ENCODE results near the gene AFAP1.

The AFAP1 gene

DNA sequence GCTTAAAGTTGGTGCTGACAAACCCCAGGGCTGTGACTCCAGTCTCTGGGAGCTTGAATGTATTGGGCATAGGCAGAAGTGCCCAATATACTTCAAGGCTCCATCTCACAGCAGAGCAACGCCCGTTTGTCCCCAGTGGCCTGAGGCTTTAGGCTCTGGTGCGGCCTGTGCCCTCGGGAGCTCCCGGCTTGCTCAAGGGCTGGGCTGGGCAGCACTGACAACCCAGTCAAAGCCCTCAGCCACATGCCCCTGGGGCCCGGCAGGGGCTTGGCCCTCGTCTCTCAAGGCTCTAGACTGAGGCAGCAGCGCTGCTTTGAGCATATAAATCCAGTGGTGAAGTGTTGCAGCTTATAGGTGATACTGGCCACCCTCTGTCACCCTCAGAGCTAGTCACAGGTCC is 203.7 kb downstream of the AFAP1 start:
- TF ChIP-seq, protein P1, sequence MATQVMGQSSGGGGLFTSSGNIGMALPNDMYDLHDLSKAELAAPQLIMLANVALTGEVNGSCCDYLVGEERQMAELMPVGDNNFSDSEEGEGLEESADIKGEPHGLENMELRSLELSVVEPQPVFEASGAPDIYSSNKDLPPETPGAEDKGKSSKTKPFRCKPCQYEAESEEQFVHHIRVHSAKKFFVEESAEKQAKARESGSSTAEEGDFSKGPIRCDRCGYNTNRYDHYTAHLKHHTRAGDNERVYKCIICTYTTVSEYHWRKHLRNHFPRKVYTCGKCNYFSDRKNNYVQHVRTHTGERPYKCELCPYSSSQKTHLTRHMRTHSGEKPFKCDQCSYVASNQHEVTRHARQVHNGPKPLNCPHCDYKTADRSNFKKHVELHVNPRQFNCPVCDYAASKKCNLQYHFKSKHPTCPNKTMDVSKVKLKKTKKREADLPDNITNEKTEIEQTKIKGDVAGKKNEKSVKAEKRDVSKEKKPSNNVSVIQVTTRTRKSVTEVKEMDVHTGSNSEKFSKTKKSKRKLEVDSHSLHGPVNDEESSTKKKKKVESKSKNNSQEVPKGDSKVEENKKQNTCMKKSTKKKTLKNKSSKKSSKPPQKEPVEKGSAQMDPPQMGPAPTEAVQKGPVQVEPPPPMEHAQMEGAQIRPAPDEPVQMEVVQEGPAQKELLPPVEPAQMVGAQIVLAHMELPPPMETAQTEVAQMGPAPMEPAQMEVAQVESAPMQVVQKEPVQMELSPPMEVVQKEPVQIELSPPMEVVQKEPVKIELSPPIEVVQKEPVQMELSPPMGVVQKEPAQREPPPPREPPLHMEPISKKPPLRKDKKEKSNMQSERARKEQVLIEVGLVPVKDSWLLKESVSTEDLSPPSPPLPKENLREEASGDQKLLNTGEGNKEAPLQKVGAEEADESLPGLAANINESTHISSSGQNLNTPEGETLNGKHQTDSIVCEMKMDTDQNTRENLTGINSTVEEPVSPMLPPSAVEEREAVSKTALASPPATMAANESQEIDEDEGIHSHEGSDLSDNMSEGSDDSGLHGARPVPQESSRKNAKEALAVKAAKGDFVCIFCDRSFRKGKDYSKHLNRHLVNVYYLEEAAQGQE (IDR thresholded peaks at IDR 0.05; ENCODE audit: insufficient read depth in 1 of 2, low read depth in 2 of 2, low read length in 2 of 2) = no peak
- no peak for TF ChIP-seq POLR2AphosphoS5 (IDR thresholded peaks at IDR 0.05; ENCODE audit: low read depth, low read length)

DNA sequence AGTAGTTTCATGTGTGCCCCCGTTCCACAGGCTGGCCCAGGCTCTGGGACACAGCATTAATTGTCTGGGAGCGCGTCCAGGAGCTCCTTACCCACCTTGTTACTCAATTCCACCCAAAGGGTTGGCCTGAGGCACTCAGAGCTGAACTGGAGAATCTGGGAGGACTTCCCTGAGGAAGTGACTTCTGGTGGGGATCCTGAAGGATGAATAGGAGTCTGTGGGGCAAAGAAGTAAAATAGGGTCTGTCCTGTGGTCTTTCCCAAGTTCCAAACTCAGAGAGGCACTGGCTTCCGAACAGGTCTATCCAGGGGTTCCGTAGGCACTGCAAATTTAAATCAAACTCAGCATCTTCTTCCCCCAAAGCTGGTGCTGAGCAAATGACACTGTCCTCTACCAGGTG is 204.3 kb downstream of the AFAP1 start:
- TF ChIP-seq FOXP2 (optimal IDR thresholded peaks at IDR 0.05; ENCODE audit: borderline replicate concordance, extremely low read depth, extremely low read length, insufficient read depth) = no peak

DNA sequence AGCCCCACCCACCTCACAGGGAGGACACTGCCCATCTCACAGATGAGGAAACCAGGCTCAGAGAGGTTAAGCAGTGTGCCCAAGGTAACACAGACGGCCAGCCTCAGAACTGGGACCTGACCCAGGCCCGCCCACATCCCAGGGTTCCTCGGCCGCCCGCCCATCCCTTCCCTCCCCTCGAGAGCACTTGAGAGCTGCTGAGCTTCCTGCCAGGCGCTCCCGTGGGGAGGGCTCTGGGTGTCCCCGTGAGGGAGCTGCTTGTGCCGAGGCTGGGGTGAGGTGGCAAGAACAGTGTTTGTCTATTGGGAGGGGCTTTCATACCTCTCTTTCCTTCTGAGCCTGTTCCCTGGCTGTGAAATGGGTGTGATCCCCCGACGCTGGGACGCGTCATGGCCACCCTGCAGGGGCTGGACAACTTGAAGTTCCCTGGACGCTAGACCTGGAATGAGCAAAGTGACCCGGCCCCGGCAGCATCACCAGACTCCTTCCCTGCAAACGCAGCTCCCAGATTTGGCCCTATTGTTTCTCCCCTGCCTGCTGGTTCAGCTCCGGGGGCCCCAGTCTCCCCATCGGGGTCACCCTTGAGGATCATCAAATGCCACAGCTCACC is 204.9 kb downstream of the AFAP1 start:
- no peak for TF ChIP-seq FOXP2 (optimal IDR thresholded peaks at IDR 0.05; ENCODE audit: borderline replicate concordance, extremely low read depth, extremely low read length, insufficient read depth)
- no peak for TF ChIP-seq POLR2AphosphoS5 (IDR thresholded peaks at IDR 0.05; ENCODE audit: low read depth, low read length)
- no peak for TF ChIP-seq TAF1 (IDR thresholded peaks at IDR 0.05; ENCODE audit: borderline replicate concordance, insufficient read depth, low read length)
- no peak for TF ChIP-seq SIN3A (IDR thresholded peaks at IDR 0.05; ENCODE audit: borderline replicate concordance, insufficient read depth, low read length)
- TF ChIP-seq, protein P1 (IDR thresholded peaks at IDR 0.05; ENCODE audit: insufficient read depth in 1 of 2, low read depth in 2 of 2, low read length in 2 of 2) = no peak

DNA sequence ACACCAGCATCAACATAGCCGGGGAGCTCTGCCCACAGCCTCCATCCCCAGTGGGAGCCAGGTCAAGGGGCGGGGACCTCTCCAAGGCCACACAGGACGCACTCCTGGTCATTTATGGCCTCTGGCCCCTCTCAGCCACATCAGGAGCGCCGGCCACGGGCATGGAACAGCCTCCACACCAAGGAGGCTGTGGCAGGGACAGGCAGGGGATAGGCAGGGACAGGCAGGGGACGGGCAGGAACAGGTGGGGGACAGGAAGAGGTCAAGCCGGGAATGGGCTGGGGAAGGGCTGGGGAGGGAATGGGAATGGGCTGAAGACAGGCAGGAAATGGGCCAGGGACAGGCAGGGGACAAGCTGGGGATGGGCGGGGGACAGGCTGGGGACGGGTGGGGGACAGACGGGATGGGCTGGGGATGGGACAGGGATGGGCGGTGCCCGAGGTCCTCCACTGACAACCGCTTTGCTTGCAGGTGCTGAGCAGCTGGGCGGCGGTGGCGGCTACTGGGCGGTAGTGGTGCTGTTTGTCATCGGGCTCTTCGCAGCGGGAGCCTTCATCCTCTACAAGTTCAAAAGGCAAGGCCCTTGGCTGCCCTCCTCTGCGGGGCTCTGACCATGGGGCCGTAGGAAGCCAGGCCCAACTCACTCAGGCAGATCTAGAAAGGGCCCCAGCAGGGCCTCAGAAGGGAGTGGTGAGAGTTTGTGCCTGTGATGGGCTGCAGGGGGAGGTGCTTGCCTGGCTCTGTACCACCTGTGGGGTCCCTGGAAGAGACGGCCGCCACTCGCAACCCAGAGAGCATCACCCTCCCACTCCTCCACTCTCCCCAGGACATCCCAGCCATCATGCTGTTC is 205.6 kb downstream of the AFAP1 start:
- TF ChIP-seq, protein P1 (IDR thresholded peaks at IDR 0.05; ENCODE audit: insufficient read depth in 1 of 2, low read depth in 2 of 2, low read length in 2 of 2) = no peak
- TF ChIP-seq FOXP2 (optimal IDR thresholded peaks at IDR 0.05; ENCODE audit: borderline replicate concordance, extremely low read depth, extremely low read length, insufficient read depth) (no peak), TAF1 (IDR thresholded peaks at IDR 0.05; ENCODE audit: borderline replicate concordance, insufficient read depth, low read length) (no peak), POLR2AphosphoS5 (IDR thresholded peaks at IDR 0.05; ENCODE audit: low read depth, low read length) (no peak), SIN3A (IDR thresholded peaks at IDR 0.05; ENCODE audit: borderline replicate concordance, insufficient read depth, low read length) (no peak)

DNA sequence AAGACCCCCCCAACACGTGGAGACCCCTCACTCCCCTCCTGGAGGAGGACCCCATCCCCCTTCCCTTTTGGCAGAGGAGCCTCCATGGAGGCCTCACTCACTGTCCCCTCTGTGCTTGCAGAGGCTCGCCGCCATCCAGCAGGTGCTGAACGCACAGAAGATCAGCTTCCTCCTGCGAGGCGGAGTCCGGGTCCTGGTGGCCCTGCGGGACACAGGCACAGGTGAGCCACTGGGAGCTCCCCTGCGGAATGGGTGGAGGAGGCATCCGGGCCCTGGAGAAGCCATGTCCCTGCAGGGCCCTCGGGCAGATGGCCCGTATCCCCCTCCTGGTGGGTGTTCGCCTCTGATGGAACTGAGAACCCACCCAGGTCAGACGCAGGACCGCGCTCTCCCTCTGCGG is 206.5 kb downstream of the AFAP1 start:
- no peak for TF ChIP-seq SIN3A (IDR thresholded peaks at IDR 0.05; ENCODE audit: borderline replicate concordance, insufficient read depth, low read length)
- no peak for TF ChIP-seq TAF1 (IDR thresholded peaks at IDR 0.05; ENCODE audit: borderline replicate concordance, insufficient read depth, low read length)
- no peak for TF ChIP-seq FOXP2 (optimal IDR thresholded peaks at IDR 0.05; ENCODE audit: borderline replicate concordance, extremely low read depth, extremely low read length, insufficient read depth)
- TF ChIP-seq POLR2AphosphoS5 (IDR thresholded peaks at IDR 0.05; ENCODE audit: low read depth, low read length) = no peak
- TF ChIP-seq, protein P1 (IDR thresholded peaks at IDR 0.05; ENCODE audit: insufficient read depth in 1 of 2, low read depth in 2 of 2, low read length in 2 of 2) = no peak

Measured in PFSK-1 (cell line).